ENCODE data around the gene ADAM12. TPM values are rescaled to one million over a fixed set of nuclear protein-coding genes. Genes with fewer than 3 reads are reported as not detected.

Gene ADAM12
- total RNA-seq, 1 donor from 2014 or later = 41.7 TPM

GRCh38 chr10:126072622-126073021, 315.7 kb downstream of the ADAM12 start:
- no peak for TF ChIP-seq CTCF (IDR thresholded peaks at IDR 0.05)

GRCh38 chr10:126070476-126071215, 317.6 kb downstream of the ADAM12 start:
- no peak for TF ChIP-seq CTCF (IDR thresholded peaks at IDR 0.05)
- H3K36me3 Mint-ChIP-seq (ENCODE audit: unreplicated experiment) = peaks cover 6% of the 10 kb centered on the region
- peaks cover 5% of the 10 kb centered on the region for H3K4me1 Mint-ChIP-seq (ENCODE audit: unreplicated experiment)
- no peaks in the 10 kb centered on the region for H3K27me3 Mint-ChIP-seq (ENCODE audit: unreplicated experiment)
- DNase-seq (ENCODE audit: extremely low spot score, unreplicated experiment) = no peak
- no peak overlapping the region for H3K27ac Mint-ChIP-seq (ENCODE audit: unreplicated experiment)
- no peak overlapping the region for H3K4me3 Mint-ChIP-seq (ENCODE audit: unreplicated experiment)
- H3K9me3 Mint-ChIP-seq (ENCODE audit: unreplicated experiment) = no peaks in the 10 kb centered on the region

More at GRCh38 chr10:126072622-126073021, 315.7 kb downstream of the ADAM12 start:
- no peak overlapping the region for H3K27ac Mint-ChIP-seq (ENCODE audit: unreplicated experiment)
- no peak overlapping the region for H3K4me3 Mint-ChIP-seq (ENCODE audit: unreplicated experiment)
- peaks cover 2% of the 10 kb centered on the region for H3K4me1 Mint-ChIP-seq (ENCODE audit: unreplicated experiment)
- peaks cover 6% of the 10 kb centered on the region for H3K9me3 Mint-ChIP-seq (ENCODE audit: unreplicated experiment)
- H3K27me3 Mint-ChIP-seq (ENCODE audit: unreplicated experiment) = no peaks in the 10 kb centered on the region
- peaks cover 6% of the 10 kb centered on the region for H3K36me3 Mint-ChIP-seq (ENCODE audit: unreplicated experiment)
- DNase-seq (ENCODE audit: extremely low spot score, unreplicated experiment) = no peak

- no peak overlapping the region for H3K4me3 Mint-ChIP-seq (ENCODE audit: unreplicated experiment)
- TF ChIP-seq CTCF (IDR thresholded peaks at IDR 0.05) = no peak
- H3K27me3 Mint-ChIP-seq (ENCODE audit: unreplicated experiment) = no peaks in the 10 kb centered on the region
- peaks cover 11% of the 10 kb centered on the region for H3K4me1 Mint-ChIP-seq (ENCODE audit: unreplicated experiment)
- no peak overlapping the region for H3K27ac Mint-ChIP-seq (ENCODE audit: unreplicated experiment)
- H3K9me3 Mint-ChIP-seq (ENCODE audit: unreplicated experiment) = no peaks in the 10 kb centered on the region
- H3K36me3 Mint-ChIP-seq (ENCODE audit: unreplicated experiment) = peaks cover 6% of the 10 kb centered on the region
- no peak for DNase-seq (ENCODE audit: extremely low spot score, unreplicated experiment)
Observed at GRCh38 chr10:126068322-126068721, 320.0 kb downstream of the ADAM12 start.

- Mint-ChIP-seq H3K4me1 (ENCODE audit: unreplicated experiment) (peaks cover 25% of the 10 kb centered on the region), H3K27ac (ENCODE audit: unreplicated experiment) (no peak overlapping the region), H3K36me3 (ENCODE audit: unreplicated experiment) (peaks cover 6% of the 10 kb centered on the region), H3K27me3 (ENCODE audit: unreplicated experiment) (no peaks in the 10 kb centered on the region), H3K9me3 (ENCODE audit: unreplicated experiment) (peaks cover under 1% of the 10 kb centered on the region), H3K4me3 (ENCODE audit: unreplicated experiment) (no peak overlapping the region)
- no peak for TF ChIP-seq CTCF (IDR thresholded peaks at IDR 0.05)
- DNase-seq (ENCODE audit: extremely low spot score, unreplicated experiment) = no peak
Observed at GRCh38 chr10:126066456-126066855, 321.8 kb downstream of the ADAM12 start.

GRCh38 chr10:126065751-126066377, 322.4 kb downstream of the ADAM12 start:
- H3K4me1 Mint-ChIP-seq (ENCODE audit: unreplicated experiment) = peaks cover 31% of the 10 kb centered on the region
- H3K27ac Mint-ChIP-seq (ENCODE audit: unreplicated experiment) = no peak overlapping the region

More at GRCh38 chr10:126065751-126066377, 322.4 kb downstream of the ADAM12 start:
- Mint-ChIP-seq H3K4me3 (ENCODE audit: unreplicated experiment) (no peak overlapping the region), H3K36me3 (ENCODE audit: unreplicated experiment) (peaks cover 6% of the 10 kb centered on the region), H3K27me3 (ENCODE audit: unreplicated experiment) (no peaks in the 10 kb centered on the region), H3K9me3 (ENCODE audit: unreplicated experiment) (peaks cover 3% of the 10 kb centered on the region)
- no peak for DNase-seq (ENCODE audit: extremely low spot score, unreplicated experiment)
- TF ChIP-seq CTCF (IDR thresholded peaks at IDR 0.05) = no peak

All from osteocyte (in vitro differentiated cells).